ENCODE data around the gene TUBGCP4.

- TF ChIP-seq EZH2 (IDR thresholded peaks at IDR 0.05; ENCODE audit: borderline replicate concordance, low read depth, low read length, poor library complexity, severe bottlenecking) (no peak), CTCF (conservative IDR thresholded peaks at IDR 0.05; ENCODE audit: low read depth, low read length) (peak; percentile 39; the same call in 1 of the 2 replicates)
These were observed at the start of gene TUBGCP4, which contains the start of gene ZSCAN29 for GRCh38 chr15:43370975-43371974.

Data from A673 (cell line).